ENCODE measurements around the gene SLC36A2.
"Not testable (repeated sequence)": the region's sequence is repeated elsewhere in the genome, so short reads cannot be mapped to it uniquely, and the experiment has no call there.

The SLC36A2 gene

DNA sequence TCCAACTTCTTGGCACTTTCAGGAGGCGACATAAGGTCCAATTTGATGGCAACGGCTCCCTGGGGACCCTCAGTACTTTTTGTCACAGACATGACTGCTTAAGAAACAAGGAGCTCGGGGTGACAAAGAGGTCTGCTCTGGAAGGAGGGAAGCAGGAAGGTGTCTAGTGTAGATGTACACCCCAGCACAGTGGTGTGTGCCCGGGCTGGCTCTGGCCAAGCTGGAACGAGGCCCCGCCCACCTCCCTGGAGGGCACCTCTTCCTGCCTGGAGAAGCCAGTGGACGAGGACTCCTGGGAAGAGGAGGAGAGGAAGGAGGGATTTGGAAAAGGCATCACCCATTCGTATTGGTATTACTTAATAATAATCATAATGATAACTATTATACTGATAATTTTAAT, at the start of gene SLC36A2:
TSS of gene SLC36A2 (minus strand) at position 191 of the 400 bp plus-strand sequence. CDS start at position 92, 99 bp downstream.
- no peak for DNase-seq

DNA sequence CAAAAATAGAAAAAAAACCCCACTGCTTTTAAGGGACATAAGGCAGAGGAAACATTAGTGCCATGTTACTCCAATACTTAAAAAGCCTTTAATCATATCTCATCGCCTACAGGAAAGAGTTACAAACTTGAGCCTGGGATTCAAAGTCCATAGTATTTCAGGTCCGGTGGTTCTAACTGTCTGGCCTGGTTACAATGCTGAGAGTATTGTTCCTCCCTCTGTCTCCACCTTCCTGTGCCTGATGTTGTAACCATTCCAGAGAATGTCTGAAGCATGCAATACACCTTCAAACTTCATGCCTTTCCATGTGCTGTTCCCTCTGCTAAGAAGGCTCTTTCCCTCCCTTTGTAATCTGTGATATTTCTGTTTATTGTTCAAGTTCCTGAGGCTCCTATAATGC, 41.6 kb upstream of the SLC36A2 start:
- no peak for DNase-seq

GRCh38 chr5:151384106-151384505, 36.7 kb upstream of the SLC36A2 start:
- no peak for DNase-seq

GRCh38 chr5:151383011-151383410, 35.7 kb upstream of the SLC36A2 start:
- DNase-seq: no peak

- DNase-seq: no peak
Observed at GRCh38 chr5:151382576-151382975, 35.2 kb upstream of the SLC36A2 start.

DNA sequence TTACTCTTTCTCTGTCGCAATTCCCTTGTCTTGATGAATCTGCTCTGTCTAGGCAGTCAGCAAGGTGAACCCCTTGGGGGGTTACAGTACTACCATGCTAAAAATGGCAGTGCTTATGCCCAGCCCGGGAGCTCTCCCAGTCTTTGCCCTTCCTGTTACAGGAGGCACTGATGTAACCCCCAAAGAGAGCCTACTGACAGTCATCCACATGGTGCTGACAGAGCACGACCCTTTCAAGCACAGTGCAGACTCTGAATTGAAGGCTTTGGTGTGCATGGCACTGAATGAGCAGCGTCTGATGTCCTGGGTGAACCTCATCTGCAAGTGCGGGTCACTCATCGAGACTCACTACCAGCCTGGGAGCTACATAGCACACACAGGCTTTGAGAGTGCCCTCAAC, 34.5 kb upstream of the SLC36A2 start:
- no peak for DNase-seq

DNA sequence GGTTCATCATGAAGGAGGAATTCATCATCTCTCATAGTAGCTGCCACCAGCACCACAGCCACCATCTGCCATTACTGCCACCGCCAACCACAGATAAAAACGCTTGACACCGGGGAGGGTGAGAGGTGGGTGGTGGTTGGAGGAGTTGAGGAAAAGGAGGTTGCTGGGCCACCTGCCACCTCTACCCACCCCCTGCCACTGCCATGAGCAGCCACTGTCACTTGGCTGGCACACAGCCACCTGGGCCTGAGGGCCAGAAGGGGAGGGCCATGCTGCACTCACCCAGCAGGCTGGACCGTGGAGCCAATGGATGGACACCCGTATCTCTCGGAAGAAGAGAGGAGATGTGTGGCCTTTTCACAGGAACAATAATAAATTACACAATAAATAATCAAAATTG, 31.3 kb upstream of the SLC36A2 start:
- no peak for DNase-seq

- no peak for DNase-seq
Observed at GRCh38 chr5:151374539-151374938, 27.2 kb upstream of the SLC36A2 start.

DNA sequence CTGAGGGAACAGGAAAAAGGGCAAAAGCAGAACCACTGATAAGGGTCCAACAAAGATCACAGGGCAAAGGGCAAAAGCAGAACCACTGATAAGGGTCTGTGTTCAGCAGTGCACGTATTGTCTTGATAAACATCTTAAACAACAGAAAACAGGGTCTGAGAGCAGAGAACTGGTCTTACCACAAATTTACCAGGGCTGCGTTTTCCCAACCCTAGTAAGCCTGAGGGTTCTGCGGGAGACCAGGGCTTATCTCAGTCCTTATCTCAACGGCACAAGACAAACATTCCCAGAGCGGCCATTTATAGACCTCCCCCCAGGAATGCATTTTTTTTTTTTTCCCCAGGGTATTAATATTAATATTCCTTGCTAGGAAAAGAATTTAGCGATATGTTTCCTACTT, 19.7 kb upstream of the SLC36A2 start:
- not testable (repeated sequence) for DNase-seq

DNA sequence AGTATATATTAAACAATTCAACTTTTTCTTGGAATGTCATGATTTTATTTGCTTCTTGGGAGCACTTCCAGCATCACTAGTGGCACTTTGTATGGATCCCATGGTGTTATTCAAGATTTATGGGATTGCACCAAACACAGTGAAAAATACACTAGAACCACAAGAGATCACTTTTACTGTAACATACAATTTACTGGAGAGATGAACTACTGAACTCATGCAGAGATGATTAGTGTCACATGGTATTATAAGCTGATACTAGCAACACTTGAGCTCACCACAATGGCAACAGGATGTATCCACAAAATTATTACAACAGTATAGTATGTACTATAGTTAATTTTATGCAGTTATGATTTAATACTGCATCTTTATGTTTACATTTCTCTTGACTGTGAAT, 16.3 kb upstream of the SLC36A2 start:
- DNase-seq: no peak

GRCh38 chr5:151362970-151363369, 15.6 kb upstream of the SLC36A2 start:
- DNase-seq: no peak

DNA sequence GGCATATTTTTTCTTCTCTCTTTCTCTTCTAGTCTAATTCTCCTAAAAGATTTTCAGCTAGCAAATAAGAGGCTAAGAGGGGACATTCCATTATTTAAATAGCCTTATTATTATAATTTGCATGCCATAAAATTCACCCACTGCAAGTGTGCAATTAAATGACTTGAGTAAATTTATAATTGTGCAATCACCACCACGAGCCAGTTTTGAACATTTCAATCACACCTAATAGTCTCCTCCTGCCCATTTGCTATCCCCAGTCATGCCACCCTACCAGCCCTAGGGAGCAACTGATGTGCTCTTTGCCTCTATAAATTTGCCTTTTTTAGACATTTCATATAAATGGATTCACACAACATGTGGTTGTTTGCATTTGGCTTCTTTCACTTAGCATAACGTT, 12.0 kb upstream of the SLC36A2 start:
- DNase-seq: no peak

DNA sequence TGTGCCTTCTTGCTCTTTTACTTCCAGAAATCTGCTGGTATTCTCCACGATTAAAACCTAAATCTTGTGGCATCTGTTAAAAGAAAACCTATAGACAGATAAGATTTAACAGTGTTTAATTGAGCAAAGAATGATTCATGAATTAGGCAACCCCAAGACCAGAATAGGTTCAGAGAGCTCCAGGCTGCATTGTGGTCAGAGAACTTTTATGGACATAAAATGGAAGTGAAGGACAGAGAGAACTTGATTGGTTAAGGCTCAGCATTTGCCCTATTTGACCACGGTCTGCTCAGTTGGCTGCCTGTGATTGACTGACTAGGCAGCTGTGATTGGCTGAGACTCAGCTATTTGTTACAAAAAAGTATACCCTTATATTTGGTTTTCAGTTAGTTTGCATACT, 10.4 kb upstream of the SLC36A2 start:
- no peak for DNase-seq

- DNase-seq: no peak
Observed at GRCh38 chr5:151357097-151357496, 9.7 kb upstream of the SLC36A2 start.

GRCh38 chr5:151351671-151352070, 4.3 kb upstream of the SLC36A2 start:
- DNase-seq: no peak

DNA sequence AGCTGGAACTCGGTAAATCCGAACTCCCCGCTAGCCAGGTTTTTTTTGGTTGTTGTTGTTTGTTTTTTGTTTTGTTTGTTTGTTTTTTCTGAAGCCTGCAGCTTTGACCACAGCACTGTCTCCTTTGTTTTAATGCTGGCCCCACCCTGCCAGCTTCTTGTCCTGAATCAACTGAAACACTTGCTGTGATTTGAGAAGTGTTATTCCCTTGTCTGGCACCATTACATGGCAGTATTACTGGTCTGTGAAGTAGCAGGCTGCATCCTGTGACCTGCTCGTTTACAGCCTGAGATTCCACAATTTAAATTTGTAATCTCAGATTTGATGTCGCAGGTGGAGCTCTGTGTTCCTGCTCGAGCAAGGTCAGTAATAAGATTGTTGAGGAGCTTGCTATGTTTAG, 1.4 kb upstream of the SLC36A2 start:
- DNase-seq: no peak

DNA sequence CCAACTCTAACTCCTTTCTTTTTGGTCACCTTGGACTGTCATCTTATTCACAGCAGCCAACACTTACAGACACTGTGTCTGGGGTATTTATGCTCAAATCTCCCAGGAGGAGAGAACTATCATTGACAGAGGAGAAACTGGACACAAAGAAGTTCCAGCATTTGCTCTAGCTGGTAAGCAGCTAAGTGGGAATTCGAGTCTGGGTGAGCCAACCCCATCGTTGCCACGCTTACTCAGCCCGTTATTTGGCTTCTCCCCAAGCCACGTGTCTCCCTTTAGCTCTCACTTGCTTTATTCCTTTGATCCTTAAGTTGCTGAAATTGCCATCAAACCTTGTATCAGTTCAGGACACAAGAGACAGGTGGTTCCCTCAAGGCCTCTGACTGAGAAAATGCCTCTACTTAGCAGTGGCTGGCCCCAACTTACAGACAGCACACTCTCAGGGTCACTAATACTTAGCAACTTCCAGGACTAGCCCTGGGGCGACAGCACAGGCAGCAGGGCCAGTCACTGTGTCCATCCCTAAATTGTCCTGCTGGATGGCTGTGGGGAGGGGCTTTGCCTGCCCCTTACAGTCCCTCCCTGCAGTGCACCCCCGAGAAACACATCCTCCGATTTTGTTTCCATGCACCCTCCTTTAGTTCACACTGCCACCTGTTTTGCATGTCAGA, 1.4 kb downstream of the SLC36A2 start:
- no peak for DNase-seq

- no peak for DNase-seq
Observed at GRCh38 chr5:151345187-151345807, 2.1 kb downstream of the SLC36A2 start.

- no peak for DNase-seq
Observed at GRCh38 chr5:151344088-151344487, 3.3 kb downstream of the SLC36A2 start.

DNA sequence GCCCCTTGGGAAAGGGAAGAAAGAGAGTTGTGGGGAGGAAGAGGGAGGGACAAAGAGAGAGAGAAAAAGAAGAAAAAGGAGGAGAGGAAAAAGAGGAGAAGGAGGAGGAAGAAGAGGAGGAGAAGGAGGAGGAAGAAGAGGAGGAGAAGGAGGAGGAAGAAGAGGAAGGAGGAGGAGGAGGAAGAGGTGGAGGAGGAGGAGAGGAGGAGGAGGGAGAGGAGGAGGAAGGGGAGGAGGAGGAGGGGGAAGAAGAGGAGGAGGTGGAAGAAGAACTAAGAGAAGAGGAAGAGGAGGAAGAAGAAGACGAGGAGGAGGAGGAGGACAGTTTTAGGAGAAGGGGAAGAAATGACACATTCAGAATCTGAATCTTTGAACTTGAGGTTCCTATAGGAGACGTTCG, 7.4 kb downstream of the SLC36A2 start:
- no peak for DNase-seq

DNA sequence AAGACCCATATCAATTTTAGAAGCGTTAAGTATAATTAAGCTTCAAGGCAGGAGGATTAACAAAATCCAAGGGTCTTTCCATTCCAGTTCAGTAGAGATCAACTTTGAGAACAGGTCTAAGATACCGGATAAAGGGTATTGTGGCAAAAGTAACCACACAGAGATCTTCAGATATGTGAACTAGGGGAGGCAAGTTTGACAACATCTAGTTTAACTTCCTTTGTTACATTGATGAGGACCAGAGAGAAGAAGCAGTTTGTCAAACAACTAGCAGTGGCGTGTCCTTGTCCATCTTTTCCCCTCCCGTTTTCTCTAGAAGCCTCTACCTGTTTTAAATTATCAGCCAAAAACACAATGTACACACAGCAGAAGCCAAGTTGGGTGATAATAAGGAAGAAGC, 8.6 kb downstream of the SLC36A2 start:
- DNase-seq: no peak

- no peak for DNase-seq
Observed at GRCh38 chr5:151332857-151333256, 14.5 kb downstream of the SLC36A2 start.

DNA sequence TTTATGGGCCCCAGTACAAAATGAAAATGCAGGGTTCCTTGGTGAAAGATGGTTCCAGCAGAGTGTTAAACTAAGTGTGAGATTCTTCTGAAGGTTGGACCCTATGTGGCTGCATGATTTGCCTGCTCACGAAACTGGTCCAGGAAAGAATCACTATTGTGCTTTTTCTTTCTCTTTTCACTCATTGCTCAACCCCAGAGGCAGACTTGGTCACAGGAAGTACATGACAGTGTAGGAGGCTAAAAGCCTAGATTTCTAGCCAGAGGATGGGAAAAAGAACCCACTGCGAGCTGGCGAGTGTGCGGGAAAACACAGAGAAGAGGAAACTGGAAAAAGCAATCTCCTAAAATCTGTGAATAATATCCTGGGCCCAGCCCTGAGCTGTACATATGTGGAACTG, 18.6 kb downstream of the SLC36A2 start:
- DNase-seq: no peak

- DNase-seq: no peak
Observed at GRCh38 chr5:151327585-151327984, 19.8 kb downstream of the SLC36A2 start.

DNA sequence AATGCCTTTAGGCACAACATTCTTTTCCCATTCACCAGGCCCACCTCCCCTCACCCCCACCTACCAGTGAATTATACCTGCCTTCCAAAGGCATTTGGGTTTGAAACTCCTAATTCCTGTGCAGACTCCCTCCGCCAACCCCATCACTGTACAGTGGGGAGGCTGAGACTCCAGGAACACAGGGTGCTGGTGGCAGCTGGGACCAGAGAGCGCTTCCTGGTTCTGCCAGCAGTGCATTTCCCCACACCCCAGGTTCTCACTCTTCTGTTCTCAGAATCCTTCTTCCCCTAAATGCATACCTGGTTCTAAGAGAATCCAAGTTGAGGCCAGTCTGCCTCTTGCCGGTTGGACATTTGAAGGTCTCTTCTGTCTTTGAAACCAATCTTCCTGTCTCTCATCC, 21.1 kb downstream of the SLC36A2 start:
- no peak for DNase-seq
